Panc1 (cell line): ENCODE measurements around the gene MFAP1.

Source experiments
- TCF7L2 ChIP-seq: IDR thresholded peaks from 2 replicates; pipeline ENCODE4 v1.6.1; 2011; ENCODE audit warnings: mild to moderate bottlenecking, low read depth, low read length, inconsistent platforms
- TF ChIP-seq, protein P1 (sequence below): fragments of 450-650 bp; IDR thresholded peaks from 2 replicates; pipeline ENCODE4 v1.5.1; 2017; ENCODE audit warnings: mild to moderate bottlenecking

- TF ChIP-seq, protein P1, sequence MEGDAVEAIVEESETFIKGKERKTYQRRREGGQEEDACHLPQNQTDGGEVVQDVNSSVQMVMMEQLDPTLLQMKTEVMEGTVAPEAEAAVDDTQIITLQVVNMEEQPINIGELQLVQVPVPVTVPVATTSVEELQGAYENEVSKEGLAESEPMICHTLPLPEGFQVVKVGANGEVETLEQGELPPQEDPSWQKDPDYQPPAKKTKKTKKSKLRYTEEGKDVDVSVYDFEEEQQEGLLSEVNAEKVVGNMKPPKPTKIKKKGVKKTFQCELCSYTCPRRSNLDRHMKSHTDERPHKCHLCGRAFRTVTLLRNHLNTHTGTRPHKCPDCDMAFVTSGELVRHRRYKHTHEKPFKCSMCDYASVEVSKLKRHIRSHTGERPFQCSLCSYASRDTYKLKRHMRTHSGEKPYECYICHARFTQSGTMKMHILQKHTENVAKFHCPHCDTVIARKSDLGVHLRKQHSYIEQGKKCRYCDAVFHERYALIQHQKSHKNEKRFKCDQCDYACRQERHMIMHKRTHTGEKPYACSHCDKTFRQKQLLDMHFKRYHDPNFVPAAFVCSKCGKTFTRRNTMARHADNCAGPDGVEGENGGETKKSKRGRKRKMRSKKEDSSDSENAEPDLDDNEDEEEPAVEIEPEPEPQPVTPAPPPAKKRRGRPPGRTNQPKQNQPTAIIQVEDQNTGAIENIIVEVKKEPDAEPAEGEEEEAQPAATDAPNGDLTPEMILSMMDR = no peak
- TF ChIP-seq TCF7L2 = no peak
Measured at GRCh38 chr15:43854801-43855200, 30.3 kb upstream of the MFAP1 start.
